HG03342 (cell line): ENCODE results near the gene PCGF6.

Experiments used
- ATAC-seq: cut with Tn5 transposase; IDR thresholded peaks from one replicate; pipeline ENCODE4 v1.9.1; 2021; ENCODE audit warnings: mild to moderate bottlenecking, moderate library complexity; ENCODE audit not compliant: unreplicated experiment

The PCGF6 gene

GRCh38 chr10:103327906-103328305, 23.0 kb downstream of the PCGF6 start:
- ATAC-seq: no peak

DNA sequence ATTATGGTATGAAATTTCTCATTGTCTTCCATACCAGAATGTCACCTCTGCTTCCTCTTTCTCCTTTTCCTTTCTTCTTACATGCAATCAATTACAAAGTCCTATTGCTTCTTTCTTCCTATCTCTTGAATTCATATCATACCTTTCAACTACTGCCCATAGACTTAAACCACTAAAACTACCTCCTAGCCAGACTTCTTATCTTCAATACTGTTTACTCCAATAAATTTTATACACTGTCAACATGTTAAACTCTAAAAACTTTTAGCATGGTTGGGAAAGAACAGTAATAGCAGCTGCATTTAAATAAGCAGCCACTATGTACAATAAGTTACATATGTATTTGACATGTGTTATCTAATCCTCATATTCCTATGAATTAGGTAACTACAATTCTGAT, 34.9 kb downstream of the PCGF6 start:
- ATAC-seq: no peak

DNA sequence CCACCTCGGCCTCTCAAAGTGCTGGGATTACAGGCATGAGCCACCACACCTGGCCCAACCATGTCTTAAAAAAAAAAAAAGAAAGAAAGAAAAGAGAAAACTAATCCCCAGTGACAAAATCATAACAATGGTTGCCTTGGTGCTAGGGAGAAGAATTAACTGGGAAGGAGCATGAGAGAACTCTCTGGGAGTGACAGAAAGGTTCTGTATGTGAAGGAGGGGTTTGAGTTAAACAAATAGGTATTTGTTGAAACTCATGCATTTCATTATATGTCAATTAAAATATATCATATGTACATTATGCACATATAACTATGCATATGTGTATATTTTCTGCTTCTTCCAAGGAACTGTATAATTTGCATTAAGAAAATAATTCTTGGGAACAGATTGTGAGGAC, 40.7 kb downstream of the PCGF6 start:
- ATAC-seq: no peak

- no peak for ATAC-seq
Measured at GRCh38 chr10:103307594-103307993, 43.3 kb downstream of the PCGF6 start.

GRCh38 chr10:103295374-103296015, 55.4 kb downstream of the PCGF6 start:
- ATAC-seq: no peak

DNA sequence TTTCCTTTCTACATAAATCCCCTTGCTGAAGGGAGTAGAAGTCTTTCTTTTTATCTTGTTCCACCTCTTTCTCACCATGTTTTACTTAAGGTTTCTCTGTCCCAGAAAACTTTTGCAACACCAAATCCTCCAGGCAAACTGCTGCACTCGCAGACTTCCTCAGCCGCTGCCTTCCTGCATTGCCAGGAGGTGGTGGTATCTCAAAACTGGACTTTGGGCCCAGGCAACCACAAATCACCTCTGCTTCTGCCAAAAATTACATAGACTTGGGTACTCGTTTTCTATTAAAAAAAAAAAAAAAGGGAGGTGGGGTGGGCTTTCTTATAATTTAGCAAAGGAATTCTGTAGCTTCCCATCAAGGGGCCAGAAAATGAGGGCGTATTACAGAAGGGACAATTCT, 59.4 kb downstream of the PCGF6 start:
- ATAC-seq: no peak

- ATAC-seq: no peak
Measured at GRCh38 chr10:103287992-103288391, 62.9 kb downstream of the PCGF6 start.

DNA sequence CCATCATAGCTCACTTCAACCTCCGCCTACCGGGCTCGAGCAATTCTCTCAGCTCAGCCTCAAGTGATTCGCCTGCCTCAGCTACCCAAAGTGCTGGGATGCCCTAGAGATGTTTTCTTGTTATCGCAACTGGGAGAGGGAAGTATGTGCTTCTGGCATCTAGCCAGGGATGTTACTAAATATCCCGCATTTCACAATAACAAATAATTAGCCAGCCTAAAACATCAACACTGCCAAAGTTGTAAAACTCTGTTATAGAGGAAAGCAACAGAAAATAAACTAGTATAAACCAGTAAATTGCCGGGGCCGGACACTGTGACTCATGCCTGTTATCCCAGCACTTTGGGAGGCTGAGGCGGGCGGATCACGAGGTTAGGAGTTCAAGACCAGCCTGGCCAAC, 66.8 kb downstream of the PCGF6 start:
- ATAC-seq: no peak

GRCh38 chr10:103282961-103283360, 68.0 kb downstream of the PCGF6 start:
- no peak for ATAC-seq

- ATAC-seq: no peak
Measured at GRCh38 chr10:103281753-103282152, 69.2 kb downstream of the PCGF6 start.

DNA sequence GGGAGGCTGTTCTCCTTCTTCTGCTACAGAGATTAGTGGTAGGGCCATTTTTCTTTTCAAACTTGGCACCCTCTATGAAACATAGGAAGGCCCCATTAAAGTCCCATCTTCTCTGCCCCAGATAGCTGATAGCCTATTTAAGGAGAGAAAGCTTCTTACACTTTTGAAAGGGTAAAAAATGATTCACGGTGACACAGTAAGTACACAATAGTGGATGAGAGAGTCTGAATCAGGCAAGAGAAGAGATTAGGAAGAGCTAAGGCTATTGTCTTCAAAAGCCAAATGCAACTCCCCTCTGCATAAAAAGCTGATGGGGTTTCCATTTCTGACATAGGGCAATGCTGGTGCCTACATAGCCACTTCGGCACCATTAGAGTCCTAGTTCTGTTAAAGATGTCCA, 70.4 kb downstream of the PCGF6 start:
- ATAC-seq: no peak

- no peak for ATAC-seq
Measured at GRCh38 chr10:103280031-103280430, 70.9 kb downstream of the PCGF6 start.

- no peak for ATAC-seq
Measured at GRCh38 chr10:103278862-103279298, 72.1 kb downstream of the PCGF6 start.

- no peak for ATAC-seq
Measured at GRCh38 chr10:103278537-103278823, 72.5 kb downstream of the PCGF6 start.

DNA sequence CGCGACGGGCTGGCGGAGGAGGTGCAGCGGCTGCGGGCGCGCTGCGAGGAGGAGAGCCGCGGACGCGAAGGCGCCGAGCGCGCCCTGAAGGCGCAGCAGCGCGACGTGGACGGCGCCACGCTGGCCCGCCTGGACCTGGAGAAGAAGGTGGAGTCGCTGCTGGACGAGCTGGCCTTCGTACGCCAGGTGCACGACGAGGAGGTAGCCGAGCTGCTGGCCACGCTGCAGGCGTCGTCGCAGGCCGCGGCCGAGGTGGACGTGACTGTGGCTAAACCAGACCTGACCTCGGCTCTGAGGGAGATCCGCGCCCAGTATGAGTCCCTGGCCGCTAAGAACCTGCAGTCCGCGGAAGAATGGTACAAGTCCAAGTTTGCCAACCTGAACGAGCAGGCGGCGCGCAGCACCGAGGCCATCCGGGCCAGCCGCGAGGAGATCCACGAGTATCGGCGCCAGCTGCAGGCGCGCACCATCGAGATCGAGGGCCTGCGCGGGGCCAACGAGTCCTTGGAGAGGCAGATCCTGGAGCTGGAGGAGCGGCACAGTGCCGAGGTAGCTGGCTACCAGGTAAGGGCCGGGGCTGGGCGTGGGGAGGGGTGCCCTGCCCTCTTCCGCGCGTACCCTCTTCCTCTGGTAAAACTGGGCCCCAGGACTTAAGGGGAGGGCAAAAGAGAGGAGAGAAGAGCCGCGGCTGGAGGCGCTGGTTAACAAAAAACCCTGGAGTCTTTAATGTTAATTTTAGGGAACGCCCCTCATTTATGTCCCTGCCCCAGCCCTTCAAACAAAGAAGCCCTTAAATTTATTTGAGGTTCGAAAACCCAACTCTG, 73.0 kb downstream of the PCGF6 start:
- ATAC-seq: no peak

DNA sequence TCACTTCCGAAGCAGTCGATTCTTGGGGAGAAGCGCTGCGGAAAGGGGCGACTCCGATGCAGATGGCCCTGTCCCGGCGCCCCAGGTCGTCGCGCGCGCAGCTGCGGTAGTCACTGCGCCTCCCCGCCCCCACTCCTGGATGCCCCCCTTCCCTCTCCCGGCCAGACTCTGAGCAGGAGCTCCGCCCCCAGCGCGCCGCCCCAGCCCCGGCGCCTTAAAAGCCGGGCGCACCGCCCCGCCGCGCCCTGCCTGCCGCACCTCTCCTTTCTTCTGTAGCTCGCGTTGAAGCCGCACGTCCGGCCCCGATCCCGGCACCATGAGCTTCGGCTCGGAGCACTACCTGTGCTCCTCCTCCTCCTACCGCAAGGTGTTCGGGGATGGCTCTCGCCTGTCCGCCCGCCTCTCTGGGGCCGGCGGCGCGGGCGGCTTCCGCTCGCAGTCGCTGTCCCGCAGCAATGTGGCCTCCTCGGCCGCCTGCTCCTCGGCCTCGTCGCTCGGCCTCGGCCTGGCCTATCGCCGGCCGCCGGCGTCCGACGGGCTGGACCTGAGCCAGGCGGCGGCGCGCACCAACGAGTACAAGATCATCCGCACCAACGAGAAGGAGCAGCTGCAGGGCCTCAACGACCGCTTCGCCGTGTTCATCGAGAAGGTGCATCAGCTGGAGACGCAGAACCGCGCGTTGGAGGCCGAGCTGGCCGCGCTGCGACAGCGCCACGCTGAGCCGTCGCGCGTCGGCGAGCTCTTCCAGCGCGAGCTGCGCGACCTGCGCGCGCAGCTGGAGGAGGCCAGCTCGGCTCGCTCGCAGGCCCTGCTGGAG, 73.8 kb downstream of the PCGF6 start, which contains the start of gene INA:
TSS of gene INA (plus strand) at position 243 of the 817 bp plus-strand sequence. CDS start at position 317, 74 bp downstream.
- peak; percentile 63 for ATAC-seq

GRCh38 chr10:103276251-103276895, 74.6 kb downstream of the PCGF6 start:
- no peak for ATAC-seq

- ATAC-seq: no peak
Measured at GRCh38 chr10:103273041-103273441, 77.9 kb downstream of the PCGF6 start.

GRCh38 chr10:103265717-103266329, 85.1 kb downstream of the PCGF6 start:
- no peak for ATAC-seq

DNA sequence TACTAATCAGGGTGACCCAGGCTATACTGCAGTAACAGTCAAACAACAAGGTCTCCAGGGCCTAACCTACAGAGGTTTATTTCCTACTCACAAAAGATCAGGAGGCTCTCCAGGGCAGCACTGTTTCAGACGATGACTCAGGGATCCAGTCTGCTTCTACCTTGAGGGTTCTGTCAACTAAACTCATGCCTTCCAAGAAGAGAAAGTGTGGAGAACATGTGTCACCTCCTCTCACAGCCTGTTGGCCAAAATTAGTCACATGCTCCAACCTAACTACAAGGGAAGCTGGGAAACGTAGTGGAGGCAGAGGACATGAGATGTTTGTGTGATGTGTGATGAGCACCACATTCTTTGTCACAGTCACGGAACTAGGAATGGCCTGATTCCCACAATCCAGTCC, 88.7 kb downstream of the PCGF6 start:
- no peak for ATAC-seq

- ATAC-seq: no peak
Measured at GRCh38 chr10:103259989-103260388, 91.0 kb downstream of the PCGF6 start.
